Nephron progenitor cell (in vitro differentiated cells): ENCODE data around the gene PDE2A.
"Not testable (repeated sequence)": the region's sequence is repeated elsewhere in the genome, so short reads cannot be mapped to it uniquely, and the experiment has no call there.

Experiments
- DNase-seq: peaks from one replicate; pipeline ENCODE4 v3.0.0; 2021
- H3K27ac Mint-ChIP-seq: 2 replicates; pipeline ENCODE4 v1.8.0; 2021; ENCODE audit warnings: mild to moderate bottlenecking, moderate library complexity, mixed read lengths
- H3K27me3 Mint-ChIP-seq: 2 replicates; pipeline ENCODE4 v1.8.0; 2021; ENCODE audit warnings: mild to moderate bottlenecking, low read depth, mixed read lengths; ENCODE audit not compliant: poor library complexity
- H3K36me3 Mint-ChIP-seq: 2 replicates; pipeline ENCODE4 v1.8.0; 2021; ENCODE audit warnings: low read depth, mixed read lengths
- H3K4me1 Mint-ChIP-seq: 2 replicates; pipeline ENCODE4 v1.8.0; 2021; ENCODE audit warnings: mixed read lengths
- H3K4me3 Mint-ChIP-seq: 2 replicates; pipeline ENCODE4 v1.8.0; 2021; ENCODE audit warnings: mild to moderate bottlenecking, moderate library complexity, mixed read lengths
- H3K9me3 Mint-ChIP-seq: 2 replicates; pipeline ENCODE4 v1.8.0; 2021; ENCODE audit warnings: mild to moderate bottlenecking, moderate library complexity, mixed read lengths
- CTCF ChIP-seq: fragments of 200-600 bp; sonication (generic); IDR thresholded peaks from 2 replicates; pipeline ENCODE4 v1.5.0; 2021; ENCODE audit warnings: antibody characterized with exemption

The PDE2A gene

GRCh38 chr11:72574548-72575460, 99.4 kb downstream of the PDE2A start:
- Mint-ChIP-seq H3K27me3 (peaks cover 8% of the 10 kb centered on the region), H3K4me3 (no peak overlapping the region), H3K9me3 (no peaks in the 10 kb centered on the region), H3K4me1 (peaks cover 41% of the 10 kb centered on the region), H3K27ac (peak overlapping the region; percentile 69), H3K36me3 (no peaks in the 10 kb centered on the region)
- peak; percentile 41 for DNase-seq
- no peak for TF ChIP-seq CTCF

GRCh38 chr11:72573855-72574445, 100.3 kb downstream of the PDE2A start:
- H3K36me3 Mint-ChIP-seq = no peaks in the 10 kb centered on the region
- DNase-seq = no peak
- H3K4me3 Mint-ChIP-seq = no peak overlapping the region
- H3K27me3 Mint-ChIP-seq = peaks cover 11% of the 10 kb centered on the region
- H3K27ac Mint-ChIP-seq = no peak overlapping the region
- no peaks in the 10 kb centered on the region for H3K9me3 Mint-ChIP-seq
- H3K4me1 Mint-ChIP-seq = peaks cover 41% of the 10 kb centered on the region
- TF ChIP-seq CTCF = no peak

GRCh38 chr11:72573072-72573854, 101.0 kb downstream of the PDE2A start:
- Mint-ChIP-seq H3K4me3 (no peak overlapping the region), H3K27ac (no peak overlapping the region), H3K4me1 (peaks cover 41% of the 10 kb centered on the region), H3K36me3 (no peaks in the 10 kb centered on the region), H3K9me3 (no peaks in the 10 kb centered on the region), H3K27me3 (peaks cover 11% of the 10 kb centered on the region)
- TF ChIP-seq CTCF = peak; percentile 50
- peak; percentile 67 for DNase-seq

GRCh38 chr11:72572540-72572939, 101.7 kb downstream of the PDE2A start:
- not testable (repeated sequence) for H3K9me3 Mint-ChIP-seq, H3K27ac Mint-ChIP-seq, H3K4me3 Mint-ChIP-seq, DNase-seq, H3K36me3 Mint-ChIP-seq
- H3K4me1 Mint-ChIP-seq = peaks cover 41% of the 10 kb centered on the region
- peaks cover 11% of the 10 kb centered on the region for H3K27me3 Mint-ChIP-seq

GRCh38 chr11:72570893-72571661, 103.1 kb downstream of the PDE2A start:
- TF ChIP-seq CTCF = no peak
- peaks cover 11% of the 10 kb centered on the region for H3K27me3 Mint-ChIP-seq
- H3K4me3 Mint-ChIP-seq = no peak overlapping the region
- no peak for DNase-seq
- peaks cover 4% of the 10 kb centered on the region for H3K9me3 Mint-ChIP-seq
- no peak overlapping the region for H3K27ac Mint-ChIP-seq
- no peaks in the 10 kb centered on the region for H3K36me3 Mint-ChIP-seq
- peaks cover 41% of the 10 kb centered on the region for H3K4me1 Mint-ChIP-seq
